SW480 (cell line): ENCODE measurements around the gene GABRR3.

Source experiments
- DNase-seq: peaks from one replicate; pipeline ENCODE4 v3.0.0-alpha.2; 2016; ENCODE audit warnings: low spot score

GABRR3 gene

GRCh38 chr3:97954228-97954827 lies 80.8 kb downstream of the GABRR3 start:
- DNase-seq: no peak

GRCh38 chr3:97952872-97953271 lies 82.2 kb downstream of the GABRR3 start:
- no peak for DNase-seq

- DNase-seq: no peak
Measured at GRCh38 chr3:97952280-97952679, 82.8 kb downstream of the GABRR3 start.

GRCh38 chr3:97950360-97950759 lies 84.8 kb downstream of the GABRR3 start:
- no peak for DNase-seq

- no peak for DNase-seq
Measured at GRCh38 chr3:97949743-97950142, 85.4 kb downstream of the GABRR3 start.

- no peak for DNase-seq
Measured at GRCh38 chr3:97949110-97949485, 86.0 kb downstream of the GABRR3 start.

- DNase-seq: no peak
Measured at GRCh38 chr3:97948351-97949109, 86.6 kb downstream of the GABRR3 start.

GRCh38 chr3:97942801-97943546 lies 92.1 kb downstream of the GABRR3 start:
- no peak for DNase-seq

- no peak for DNase-seq
Measured at GRCh38 chr3:97940034-97940433, 95.1 kb downstream of the GABRR3 start.

GRCh38 chr3:97939401-97939800 lies 95.7 kb downstream of the GABRR3 start:
- DNase-seq: no peak

- no peak for DNase-seq
Measured at GRCh38 chr3:97938444-97938843, 96.7 kb downstream of the GABRR3 start.

GRCh38 chr3:97937205-97937604 lies 97.9 kb downstream of the GABRR3 start:
- DNase-seq: no peak

- DNase-seq: no peak
Measured at GRCh38 chr3:97935842-97936241, 99.3 kb downstream of the GABRR3 start.
